Natural killer cell (primary cell): ENCODE data around the gene NEDD4L. TPM values are rescaled to one million over a fixed set of nuclear protein-coding genes. Genes with fewer than 3 reads are reported as not detected.

Experiments
- ATAC-seq, 3 donors: fragments of 150-1000 bp in 2 of 3; fragments of 200-7000 bp in 1 of 3; cut with Tn5 transposase; 1 replicate in 1 of 3; 2 replicates in 2 of 3; pipeline ENCODE4 v1.10.0; 2021; ENCODE audit warnings: mild to moderate bottlenecking in 2 of 3, moderate library complexity in 2 of 3
- DNase-seq, 2 donors: peaks; one replicate each; pipeline versions ENCODE4 v3.0.0 to v3.0.0-alpha.2; 2013 to 2021; ENCODE audit warnings: mixed read lengths in 1 of 2
- H3K27ac ChIP-seq: one replicate; pipeline ENCODE4 v1.5.1; 2013; ENCODE audit warnings: mild to moderate bottlenecking, low read length
- H3K27me3 ChIP-seq: one replicate; pipeline ENCODE4 v1.6.1; 2013; ENCODE audit warnings: low read length; ENCODE audit not compliant: control insufficient read depth, insufficient read depth
- H3K36me3 ChIP-seq: one replicate; pipeline ENCODE4 v1.6.1; 2013; ENCODE audit warnings: low read length; ENCODE audit not compliant: control insufficient read depth, insufficient read depth
- H3K4me1 ChIP-seq: one replicate; pipeline ENCODE4 v1.6.1; 2013; ENCODE audit warnings: low read length; ENCODE audit not compliant: control insufficient read depth, insufficient read depth
- H3K4me3 ChIP-seq: one replicate; pipeline ENCODE4 v1.5.1; 2013; ENCODE audit warnings: low read length
- H3K9me3 ChIP-seq: one replicate; pipeline ENCODE4 v1.6.1; 2013; ENCODE audit warnings: low read length; ENCODE audit not compliant: control insufficient read depth, insufficient read depth
- H3K27ac Mint-ChIP-seq, 2 donors: one replicate each; pipeline ENCODE4 v1.8.0; 2022; ENCODE audit warnings: mild to moderate bottlenecking in 2 of 2, mixed read lengths in 2 of 2, moderate library complexity in 1 of 2
- H3K27me3 Mint-ChIP-seq, 2 donors: one replicate each; pipeline ENCODE4 v1.8.0; 2022; ENCODE audit warnings: low read depth in 2 of 2, mixed read lengths in 2 of 2
- H3K36me3 Mint-ChIP-seq: one replicate; pipeline ENCODE4 v1.8.0; 2022; ENCODE audit warnings: mixed read lengths
- H3K4me1 Mint-ChIP-seq, 2 donors: one replicate each; pipeline ENCODE4 v1.8.0; 2022; ENCODE audit warnings: mixed read lengths in 2 of 2
- H3K4me3 Mint-ChIP-seq: one replicate; pipeline ENCODE4 v1.8.0; 2022; ENCODE audit warnings: mild to moderate bottlenecking, moderate library complexity, mixed read lengths
- H3K9me3 Mint-ChIP-seq, 2 donors: one replicate each; pipeline ENCODE4 v1.8.0; 2022; ENCODE audit warnings: mixed read lengths in 2 of 2
- CTCF ChIP-seq: fragments of 200-600 bp; IDR thresholded peaks from one replicate; pipeline ENCODE4 v1.8.0; 2022; ENCODE audit warnings: antibody characterized with exemption
- WGBS: methylation state at CpG from one replicate; pipeline ENCODE4 v1.1.7; 2013; ENCODE audit warnings: missing lambda C conversion rate; ENCODE audit not compliant: insufficient coverage; 5-methylcytosine and 5-hydroxymethylcytosine counted together
- intact Hi-C: fragments of 100-400 bp; cut with micrococcal nuclease; formaldehyde crosslinking; loops from one replicate; pipeline ENCODE4 v1.14.2; 2022
- total RNA-seq, 4 donors: library from RNA; stranded (reverse); fragments of 120-200 nt in 1 of 4; gene quantifications; one replicate each; pipeline versions ENCODE4 v1.2.3 to v1.2.4, GENCODE V29; 2013 to 2022

The NEDD4L gene
- total RNA-seq, 3 donors from 2014 or later (not counting 1 experiment from before 2014, with no cell fraction given): 3.4 to 15.3 (median 14.3) TPM

GRCh38 chr18:58088691-58089065 lies 44.7 kb downstream of the NEDD4L start:
- DNase-seq (no peak), ATAC-seq (no peak)
- no peaks in the 10 kb centered on the region for H3K36me3 ChIP-seq
- WGBS: 82% methylated on average over 4 of the region's 4 CpGs
- no peaks in the 10 kb centered on the region for H3K9me3 ChIP-seq
- Mint-ChIP-seq H3K4me1 (no peaks in the 10 kb centered on the region), H3K9me3 (no peaks in the 10 kb centered on the region), H3K27ac (no peak overlapping the region), H3K27me3 (peaks cover 0 to 3% of the 10 kb centered on the region in 2 donors), H3K36me3 (no peaks in the 10 kb centered on the region), H3K4me3 (no peak overlapping the region)
- H3K27me3 ChIP-seq: no peaks in the 10 kb centered on the region
- no peak overlapping the region for H3K4me3 ChIP-seq
- H3K4me1 ChIP-seq: no peaks in the 10 kb centered on the region
- no peak overlapping the region for H3K27ac ChIP-seq
- intact Hi-C loops: no loop called here
- TF ChIP-seq CTCF: no peak

GRCh38 chr18:58091099-58091611 lies 47.1 kb downstream of the NEDD4L start:
- intact Hi-C loops: no loop called here
- no peaks in the 10 kb centered on the region for H3K27me3 ChIP-seq
- Mint-ChIP-seq H3K36me3 (no peaks in the 10 kb centered on the region), H3K27me3 (no peaks in the 10 kb centered on the region), H3K27ac (no peak overlapping the region), H3K9me3 (no peaks in the 10 kb centered on the region), H3K4me3 (no peak overlapping the region), H3K4me1 (peaks cover 0 to 4% of the 10 kb centered on the region in 2 donors)
- H3K4me1 ChIP-seq: no peaks in the 10 kb centered on the region
- TF ChIP-seq CTCF: no peak
- H3K9me3 ChIP-seq: no peaks in the 10 kb centered on the region
- H3K4me3 ChIP-seq: no peak overlapping the region
- WGBS: 100% methylated on average over 2 of the region's 2 CpGs
- no peaks in the 10 kb centered on the region for H3K36me3 ChIP-seq
- ATAC-seq: no peak
- H3K27ac ChIP-seq: no peak overlapping the region
- no peak for DNase-seq

GRCh38 chr18:58093311-58093803 lies 49.3 kb downstream of the NEDD4L start:
- H3K27ac Mint-ChIP-seq: no peak overlapping the region
- H3K4me3 Mint-ChIP-seq: no peak overlapping the region
- ATAC-seq (no peak), DNase-seq (no peak)
- no peaks in the 10 kb centered on the region for H3K27me3 Mint-ChIP-seq
- no peaks in the 10 kb centered on the region for H3K36me3 Mint-ChIP-seq
- intact Hi-C loops: no loop called here
- WGBS: 95% methylated on average over 3 of the region's 7 CpGs
- Histone ChIP-seq H3K27ac (no peak overlapping the region), H3K27me3 (no peaks in the 10 kb centered on the region), H3K36me3 (no peaks in the 10 kb centered on the region), H3K4me3 (no peak overlapping the region), H3K9me3 (no peaks in the 10 kb centered on the region), H3K4me1 (no peaks in the 10 kb centered on the region)
- H3K9me3 Mint-ChIP-seq: no peaks in the 10 kb centered on the region
- no peak for TF ChIP-seq CTCF
- peaks cover 0 to 4% of the 10 kb centered on the region in 2 donors for H3K4me1 Mint-ChIP-seq

- H3K4me3 ChIP-seq: no peak overlapping the region
- no peaks in the 10 kb centered on the region for H3K4me1 ChIP-seq
- ATAC-seq (no peak), DNase-seq (no peak)
- no peaks in the 10 kb centered on the region for H3K27me3 ChIP-seq
- intact Hi-C loops: no loop called here
- no peaks in the 10 kb centered on the region for H3K36me3 Mint-ChIP-seq
- TF ChIP-seq CTCF: no peak
- no peaks in the 10 kb centered on the region for H3K36me3 ChIP-seq
- 92% methylated on average over 8 of the region's 8 CpGs for WGBS
- H3K4me1 Mint-ChIP-seq: peaks cover 0 to 4% of the 10 kb centered on the region in 2 donors
- no peaks in the 10 kb centered on the region for H3K9me3 Mint-ChIP-seq
- no peaks in the 10 kb centered on the region for H3K9me3 ChIP-seq
- no peak overlapping the region for H3K27ac Mint-ChIP-seq
- H3K4me3 Mint-ChIP-seq: no peak overlapping the region
- no peak overlapping the region for H3K27ac ChIP-seq
- H3K27me3 Mint-ChIP-seq: no peaks in the 10 kb centered on the region
Measured at GRCh38 chr18:58095222-58095621, 51.2 kb downstream of the NEDD4L start.
